Large intestine (tissue), 3 donors: ENCODE results near the gene CHRND. TPM values are rescaled to one million over a fixed set of nuclear protein-coding genes. Genes with fewer than 3 reads are reported as not detected.
"Not testable (repeated sequence)": the region's sequence is repeated elsewhere in the genome, so short reads cannot be mapped to it uniquely, and the experiment has no call there.

Experiments used
- DNase-seq, 2 donors: peaks; one replicate each; pipeline versions ENCODE4 v3.0.0 to v3.0.0-alpha.2; 2013
- H3K27ac ChIP-seq: one replicate; pipeline ENCODE4 v1.5.1; 2013; ENCODE audit warnings: low read length
- H3K27me3 ChIP-seq: 2 replicates; pipeline ENCODE4 v1.6.1; 2013; ENCODE audit warnings: low read length; ENCODE audit not compliant: control insufficient read depth, insufficient read depth
- H3K36me3 ChIP-seq: 2 replicates; pipeline ENCODE4 v1.6.1; 2013; ENCODE audit warnings: low read length; ENCODE audit not compliant: control insufficient read depth, insufficient read depth
- H3K4me1 ChIP-seq: one replicate; pipeline ENCODE4 v1.6.1; 2013; ENCODE audit warnings: low read length; ENCODE audit not compliant: control insufficient read depth, insufficient read depth
- H3K4me3 ChIP-seq: one replicate; pipeline ENCODE4 v1.5.1; 2013; ENCODE audit warnings: low read length
- H3K9me3 ChIP-seq: one replicate; pipeline ENCODE4 v1.6.1; 2013; ENCODE audit warnings: mild to moderate bottlenecking, low read depth, low read length, moderate library complexity; ENCODE audit not compliant: control insufficient read depth
- WGBS: methylation state at CpG from one replicate; pipeline ENCODE4 v1.1.5; 2013; ENCODE audit warnings: low lambda C conversion rate; ENCODE audit not compliant: insufficient coverage; 5-methylcytosine and 5-hydroxymethylcytosine counted together
- polyA plus RNA-seq: library from polyadenylated mRNA; unstranded; fragments of 120-200 nt; gene quantifications from one replicate; pipeline ENCODE4 v1.2.1, GENCODE V29; 2013

The CHRND gene
- polyA plus RNA-seq, 1 donor, result 0.27 TPM

- H3K36me3 ChIP-seq, result no peaks in the 10 kb centered on the region
- H3K9me3 ChIP-seq, result peaks cover 4% of the 10 kb centered on the region
- no peak for DNase-seq
- no peaks in the 10 kb centered on the region for H3K4me1 ChIP-seq
- peaks cover 25% of the 10 kb centered on the region for H3K27me3 ChIP-seq
- WGBS, result no CpG with 5 or more reads among the region's 11 CpGs
- no peak overlapping the region for H3K4me3 ChIP-seq
- no peak overlapping the region for H3K27ac ChIP-seq
Measured at GRCh38 chr2:232528746-232529460, 2.9 kb downstream of the CHRND start.

- Histone ChIP-seq H3K4me1 (no peaks in the 10 kb centered on the region), H3K27me3 (peaks cover 15% of the 10 kb centered on the region), H3K27ac (no peak overlapping the region), H3K9me3 (no peaks in the 10 kb centered on the region), H3K4me3 (no peak overlapping the region), H3K36me3 (no peaks in the 10 kb centered on the region)
- no CpG with 5 or more reads among the region's 17 CpGs for WGBS
- no peak for DNase-seq
Measured at GRCh38 chr2:232529806-232530547, 4.0 kb downstream of the CHRND start.

- no peak overlapping the region for H3K4me3 ChIP-seq
- no peak overlapping the region for H3K27ac ChIP-seq
- H3K27me3 ChIP-seq, result peaks cover 12% of the 10 kb centered on the region
- H3K4me1 ChIP-seq, result no peaks in the 10 kb centered on the region
- no peak for DNase-seq
- no peaks in the 10 kb centered on the region for H3K36me3 ChIP-seq
- no CpG with 5 or more reads among the region's 9 CpGs for WGBS
- no peaks in the 10 kb centered on the region for H3K9me3 ChIP-seq
Measured at GRCh38 chr2:232530626-232531260, 4.8 kb downstream of the CHRND start.

- no CpG with 5 or more reads among the region's 9 CpGs for WGBS
- DNase-seq, result no peak
- H3K27me3 ChIP-seq, result peaks cover 7% of the 10 kb centered on the region
- H3K9me3 ChIP-seq, result no peaks in the 10 kb centered on the region
- no peak overlapping the region for H3K4me3 ChIP-seq
- H3K36me3 ChIP-seq, result no peaks in the 10 kb centered on the region
- no peaks in the 10 kb centered on the region for H3K4me1 ChIP-seq
- H3K27ac ChIP-seq, result no peak overlapping the region
Measured at GRCh38 chr2:232532419-232532818, 6.5 kb downstream of the CHRND start.

- 80% methylated on average over 1 of the region's 7 CpGs for WGBS
- H3K9me3 ChIP-seq, DNase-seq, H3K27me3 ChIP-seq, H3K27ac ChIP-seq, H3K36me3 ChIP-seq, H3K4me3 ChIP-seq, H3K4me1 ChIP-seq: not testable (repeated sequence)
Measured at GRCh38 chr2:232532821-232533220, 6.9 kb downstream of the CHRND start.

GRCh38 chr2:232533944-232534710, 8.2 kb downstream of the CHRND start:
- no peak overlapping the region for H3K27ac ChIP-seq
- no peak for DNase-seq
- H3K9me3 ChIP-seq, result no peaks in the 10 kb centered on the region
- no peaks in the 10 kb centered on the region for H3K4me1 ChIP-seq
- peaks cover 12% of the 10 kb centered on the region for H3K27me3 ChIP-seq
- WGBS, result no CpG with 5 or more reads among the region's 13 CpGs
- H3K4me3 ChIP-seq, result no peak overlapping the region
- H3K36me3 ChIP-seq, result no peaks in the 10 kb centered on the region

- no CpG with 5 or more reads among the region's 14 CpGs for WGBS
Measured at GRCh38 chr2:232534940-232535651, 9.1 kb downstream of the CHRND start.

GRCh38 chr2:232535761-232536530, 10.0 kb downstream of the CHRND start:
- Histone ChIP-seq H3K4me3 (no peak overlapping the region), H3K4me1 (peaks cover 3% of the 10 kb centered on the region), H3K27ac (no peak overlapping the region), H3K27me3 (peaks cover 21% of the 10 kb centered on the region), H3K9me3 (no peaks in the 10 kb centered on the region), H3K36me3 (no peaks in the 10 kb centered on the region)
- WGBS, result no CpG with 5 or more reads among the region's 5 CpGs
- no peak for DNase-seq

More at GRCh38 chr2:232534940-232535651, 9.1 kb downstream of the CHRND start:
- H3K4me1 ChIP-seq, result no peaks in the 10 kb centered on the region
- no peaks in the 10 kb centered on the region for H3K36me3 ChIP-seq
- no peaks in the 10 kb centered on the region for H3K9me3 ChIP-seq
- peaks cover 21% of the 10 kb centered on the region for H3K27me3 ChIP-seq
- no peak for DNase-seq
- H3K27ac ChIP-seq, result no peak overlapping the region
- no peak overlapping the region for H3K4me3 ChIP-seq

GRCh38 chr2:232537079-232537478, 11.1 kb downstream of the CHRND start:
- H3K4me3 ChIP-seq, result no peak overlapping the region
- peaks cover 3% of the 10 kb centered on the region for H3K4me1 ChIP-seq
- no peaks in the 10 kb centered on the region for H3K9me3 ChIP-seq
- H3K36me3 ChIP-seq, result no peaks in the 10 kb centered on the region
- peaks cover 21% of the 10 kb centered on the region for H3K27me3 ChIP-seq
- H3K27ac ChIP-seq, result no peak overlapping the region
- DNase-seq, result no peak
- no CpG with 5 or more reads among the region's 5 CpGs for WGBS
